Body of pancreas (tissue), 4 donors: ENCODE measurements around the gene APPL1. TPM values are rescaled to one million over a fixed set of nuclear protein-coding genes. Genes with fewer than 3 reads are reported as not detected.

Experiments
- ATAC-seq: fragments of 150-250 bp; one replicate; pipeline ENCODE4 v1.9.1; 2016
- DNase-seq, 4 donors: peaks; one replicate each; pipeline ENCODE4 v3.0.0-alpha.2; 2019
- H3K27ac ChIP-seq, 4 donors: fragments of 200-600 bp; sonication (generic); 1 replicate in 3 of 4; 2 replicates in 1 of 4; pipeline versions ENCODE4 v1.5.1 to v1.6.1; 2016 to 2019; ENCODE audit warnings: mild to moderate bottlenecking in 1 of 4, mixed read lengths in 1 of 4, moderate library complexity in 1 of 4
- H3K27me3 ChIP-seq, 2 donors: fragments of 200-600 bp; sonication (generic); one replicate each; pipeline ENCODE4 v1.6.0; 2016; ENCODE audit warnings: mild to moderate bottlenecking in 1 of 2
- H3K36me3 ChIP-seq, 2 donors: fragments of 200-600 bp; sonication (generic); replicated peaks in 1 of 2; 2 replicates each; pipeline ENCODE4 v1.5.1; 2016; ENCODE audit warnings: low read depth in 2 of 2; ENCODE audit not compliant: insufficient read depth in 1 of 2
- H3K4me1 ChIP-seq: fragments of 200-600 bp; sonication (generic); one replicate; pipeline ENCODE4 v1.6.0; 2016
- H3K4me3 ChIP-seq, 2 donors: fragments of 200-600 bp; sonication (generic); 1 replicate in 1 of 2; 2 replicates in 1 of 2; pipeline ENCODE4 v1.5.1; 2016 to 2019
- H3K9me3 ChIP-seq, 3 donors: fragments of 200-600 bp; sonication (generic); 1 replicate in 2 of 3; 2 replicates in 1 of 3; pipeline ENCODE4 v1.5.1; 2016
- POLR2A ChIP-seq, 3 donors: fragments of 450-650 bp; IDR thresholded peaks; one replicate each; pipeline ENCODE4 v1.6.1; 2016; ENCODE audit warnings: antibody characterized with exemption in 3 of 3, mild to moderate bottlenecking in 2 of 3
- WGBS, 2 donors: methylation state at CpG; one replicate each; pipeline ENCODE4 v1.1.5; 2017; 5-methylcytosine and 5-hydroxymethylcytosine counted together
- intact Hi-C: fragments of 100-400 bp; cut with DNase I; formaldehyde crosslinking; loops from one replicate; pipeline ENCODE4 v1.15.1; 2023
- total RNA-seq, 2 donors: library from RNA; depleted of rRNA; stranded (reverse); fragments of >200 nt; gene quantifications; one replicate each; pipeline ENCODE4 v1.1.0, GENCODE V29; 2016
- TF ChIP-seq, protein P1 (sequence below), 7 experiments: fragments of 450-650 bp in 4 of 7; fragments of 200-600 bp in 3 of 7; sonication (generic) in 3 of 7; IDR thresholded peaks; one replicate each; pipeline ENCODE4 v1.5.1; 2016 to 2019; ENCODE audit warnings: antibody characterized with exemption in 7 of 7

The APPL1 gene
- total RNA-seq, 2 donors from 2014 or later = 28.0 to 31.9 TPM

DNA sequence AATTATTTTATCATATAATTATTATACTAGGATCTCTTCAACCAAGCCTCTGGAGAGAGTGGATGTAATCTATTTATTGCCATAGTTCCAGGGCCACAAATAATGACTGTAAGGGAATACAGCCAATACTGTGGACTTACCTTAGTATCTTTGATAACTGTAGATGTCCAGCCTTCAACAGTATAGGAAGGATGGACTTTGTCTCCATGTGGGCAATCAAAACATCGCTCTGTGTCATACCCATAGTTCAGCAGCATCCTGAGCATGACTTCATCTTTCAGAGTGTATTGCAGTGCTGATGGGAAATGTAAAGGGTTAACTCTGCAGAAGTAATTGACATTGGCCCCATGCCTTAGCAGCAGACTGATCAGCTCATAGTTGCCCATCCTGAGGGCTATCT, 50.7 kb downstream of the APPL1 start:
- Histone ChIP-seq H3K9me3 (peaks cover 0 to 8% (median 0%) of the 10 kb centered on the region in 3 donors), H3K27ac (no peak overlapping the region), H3K4me1 (no peaks in the 10 kb centered on the region), H3K27me3 (no peaks in the 10 kb centered on the region), H3K36me3 (peaks cover 0 to 4% of the 10 kb centered on the region in 2 donors), H3K4me3 (no peak overlapping the region)
- TF ChIP-seq POLR2A (IDR thresholded peaks at IDR 0.05) = no peak
- TF ChIP-seq, protein P1, sequence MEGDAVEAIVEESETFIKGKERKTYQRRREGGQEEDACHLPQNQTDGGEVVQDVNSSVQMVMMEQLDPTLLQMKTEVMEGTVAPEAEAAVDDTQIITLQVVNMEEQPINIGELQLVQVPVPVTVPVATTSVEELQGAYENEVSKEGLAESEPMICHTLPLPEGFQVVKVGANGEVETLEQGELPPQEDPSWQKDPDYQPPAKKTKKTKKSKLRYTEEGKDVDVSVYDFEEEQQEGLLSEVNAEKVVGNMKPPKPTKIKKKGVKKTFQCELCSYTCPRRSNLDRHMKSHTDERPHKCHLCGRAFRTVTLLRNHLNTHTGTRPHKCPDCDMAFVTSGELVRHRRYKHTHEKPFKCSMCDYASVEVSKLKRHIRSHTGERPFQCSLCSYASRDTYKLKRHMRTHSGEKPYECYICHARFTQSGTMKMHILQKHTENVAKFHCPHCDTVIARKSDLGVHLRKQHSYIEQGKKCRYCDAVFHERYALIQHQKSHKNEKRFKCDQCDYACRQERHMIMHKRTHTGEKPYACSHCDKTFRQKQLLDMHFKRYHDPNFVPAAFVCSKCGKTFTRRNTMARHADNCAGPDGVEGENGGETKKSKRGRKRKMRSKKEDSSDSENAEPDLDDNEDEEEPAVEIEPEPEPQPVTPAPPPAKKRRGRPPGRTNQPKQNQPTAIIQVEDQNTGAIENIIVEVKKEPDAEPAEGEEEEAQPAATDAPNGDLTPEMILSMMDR (IDR thresholded peaks at IDR 0.05) = no peak
- DNase-seq (no peak), ATAC-seq (no peak)
- intact Hi-C loops = no loop called here
- 100% methylated on average over 1 of the region's 1 CpG for WGBS, 2 donors

DNA sequence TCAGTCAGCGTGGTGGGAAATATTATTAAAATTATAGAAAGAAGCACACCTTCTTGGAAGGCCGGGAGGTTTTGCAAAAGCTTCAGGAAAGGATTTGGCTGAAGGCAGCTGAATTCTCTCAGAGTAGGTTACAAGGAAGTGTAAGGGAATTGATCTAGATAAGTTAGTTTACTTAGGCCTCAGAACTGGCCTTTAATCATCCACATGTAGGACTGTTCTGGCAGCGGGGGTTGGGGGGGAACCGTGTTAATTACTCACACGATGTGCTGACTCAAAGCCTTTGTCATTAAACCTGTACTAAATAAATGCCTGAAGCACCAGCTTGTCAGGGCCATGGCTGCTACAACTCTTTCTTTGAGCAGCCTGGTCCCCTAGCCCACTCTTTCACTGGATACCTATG, 52.2 kb downstream of the APPL1 start:
- WGBS, 2 donors = 51 to 52% methylated on average over 5 of the region's 5 CpGs
- TF ChIP-seq, protein P1 (IDR thresholded peaks at IDR 0.05) = no peak
- TF ChIP-seq POLR2A (IDR thresholded peaks at IDR 0.05) = no peak
- ATAC-seq = no peak

DNA sequence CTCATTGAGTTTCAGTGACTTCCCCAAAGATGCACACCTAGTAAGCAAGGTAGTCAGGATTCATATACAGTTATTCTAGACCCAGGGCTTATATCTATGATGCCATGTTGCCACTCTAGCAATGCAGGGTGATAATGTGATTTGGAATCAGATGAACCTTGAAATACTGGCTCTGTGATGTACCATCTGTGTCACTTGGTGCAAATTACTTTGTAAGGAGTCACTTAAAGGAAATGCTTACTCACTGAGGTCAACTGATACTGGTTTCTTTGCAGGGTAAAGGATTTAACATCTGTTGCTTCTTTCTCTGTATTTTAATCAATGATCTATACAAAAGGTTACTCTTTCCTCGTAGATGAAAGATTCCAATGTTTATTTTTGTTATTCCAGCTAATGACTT, 54.2 kb downstream of the APPL1 start:
- no peaks in the 10 kb centered on the region for H3K4me1 ChIP-seq
- intact Hi-C loops = no loop called here
- WGBS, 2 donors = 31 to 38% methylated on average over 1 of the region's 1 CpG
- DNase-seq (no peak), ATAC-seq (no peak)
- no peak for TF ChIP-seq POLR2A (IDR thresholded peaks at IDR 0.05)
- TF ChIP-seq, protein P1 (IDR thresholded peaks at IDR 0.05) = no peak
- H3K4me3 ChIP-seq = no peak overlapping the region
- H3K36me3 ChIP-seq = no peaks in the 10 kb centered on the region
- H3K9me3 ChIP-seq = peaks cover 0 to 8% (median 0%) of the 10 kb centered on the region in 3 donors
- no peaks in the 10 kb centered on the region for H3K27me3 ChIP-seq
- H3K27ac ChIP-seq = no peak overlapping the region

More for the DNA sequence above, 52.2 kb downstream of the APPL1 start:
- Histone ChIP-seq H3K4me1 (no peaks in the 10 kb centered on the region), H3K4me3 (no peak overlapping the region), H3K27me3 (no peaks in the 10 kb centered on the region), H3K27ac (no peak overlapping the region), H3K36me3 (peaks cover 0 to under 1% of the 10 kb centered on the region in 2 donors), H3K9me3 (peaks cover 0 to 8% (median 0%) of the 10 kb centered on the region in 3 donors)
- intact Hi-C loops = no loop called here
- DNase-seq = peak in 2 of 4 donors; percentile 12 to 13

DNA sequence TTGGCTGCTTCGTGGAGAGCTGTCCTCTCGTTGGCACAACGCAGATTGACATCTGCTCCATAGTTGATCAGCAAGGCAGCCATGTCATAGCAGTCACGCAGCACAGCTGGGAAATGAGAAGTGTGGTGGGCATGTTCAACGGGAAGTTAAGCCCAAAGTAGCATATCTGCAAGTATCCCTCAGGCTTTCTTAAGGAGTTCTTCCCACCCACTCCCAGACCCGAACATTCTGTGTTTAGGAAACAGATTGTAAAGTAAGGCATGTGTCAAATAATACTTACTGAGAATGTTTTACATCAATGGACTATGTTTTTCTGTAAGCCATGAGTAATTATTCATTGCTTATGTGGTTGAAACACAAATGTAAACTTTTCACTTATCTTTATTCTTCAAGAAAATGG, 55.8 kb downstream of the APPL1 start:
- Histone ChIP-seq H3K4me3 (no peak overlapping the region), H3K9me3 (peaks cover 0 to 8% (median 0%) of the 10 kb centered on the region in 3 donors), H3K27ac (no peak overlapping the region), H3K4me1 (no peaks in the 10 kb centered on the region), H3K36me3 (no peaks in the 10 kb centered on the region), H3K27me3 (no peaks in the 10 kb centered on the region)
- DNase-seq (no peak), ATAC-seq (no peak)
- intact Hi-C loops = no loop called here
- WGBS, 2 donors = 69 to 76% methylated on average over 6 of the region's 6 CpGs
- TF ChIP-seq POLR2A (IDR thresholded peaks at IDR 0.05) = no peak
- TF ChIP-seq, protein P1 (IDR thresholded peaks at IDR 0.05) = no peak

DNA sequence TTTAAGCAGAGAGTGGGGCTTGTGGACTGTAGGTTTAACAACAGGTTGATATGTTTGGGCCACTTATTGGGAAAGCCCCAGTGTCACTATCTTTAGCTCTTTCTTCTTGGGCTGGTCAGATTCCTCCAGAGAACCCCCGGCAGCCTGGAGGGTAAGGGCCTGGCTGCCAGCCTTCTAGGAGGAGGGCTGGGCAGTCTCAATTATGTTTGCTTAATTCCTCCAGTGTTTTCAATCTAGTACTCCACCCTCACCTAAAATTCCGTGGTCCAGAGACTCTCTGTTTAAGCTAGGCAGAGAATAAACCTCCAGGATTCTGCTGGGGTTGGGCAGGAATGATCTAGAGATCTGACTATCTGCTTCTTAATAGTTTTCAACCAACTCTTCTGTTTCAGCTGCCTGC, 59.7 kb downstream of the APPL1 start:
- Histone ChIP-seq H3K4me3 (no peak overlapping the region), H3K9me3 (no peaks in the 10 kb centered on the region), H3K27me3 (no peaks in the 10 kb centered on the region), H3K4me1 (no peaks in the 10 kb centered on the region), H3K36me3 (no peaks in the 10 kb centered on the region), H3K27ac (no peak overlapping the region)
- DNase-seq (no peak), ATAC-seq (no peak)
- intact Hi-C loops = no loop called here
- 59 to 75% methylated on average over 2 of the region's 2 CpGs for WGBS, 2 donors
- TF ChIP-seq POLR2A (IDR thresholded peaks at IDR 0.05) = no peak
- TF ChIP-seq, protein P1 (IDR thresholded peaks at IDR 0.05) = no peak
